ENCODE results near the gene SPG7. TPM values are rescaled to one million over a fixed set of nuclear protein-coding genes. Genes with fewer than 3 reads are reported as not detected.

Gene SPG7
- total and polyA plus RNA-seq, 9 of the 15 experiments (the other 6 are each of a cell fraction or from before 2014, with no cell fraction given), result 5.8 to 89.1 (median 49.4) TPM

GRCh38 chr16:89560378-89561141, 52.4 kb downstream of the SPG7 start, which contains the start of gene RPL13 (continued):
- TF ChIP-seq HNRNPLL (IDR thresholded peaks at IDR 0.05; ENCODE audit: low read depth, low read length, poor library complexity, severe bottlenecking), result peak; percentile 84
- TF ChIP-seq MEIS2 (IDR thresholded peaks at IDR 0.05; ENCODE audit: partially characterized antibody), result peak; percentile 28
- no peak for TF ChIP-seq ZNF354B (CRISPR knock-in tag; IDR thresholded peaks at IDR 0.05)
- TF ChIP-seq MYBL2 (IDR thresholded peaks at IDR 0.05; ENCODE audit: low read depth), result no peak
- TF ChIP-seq MYBL2 (CRISPR knock-in tag; IDR thresholded peaks at IDR 0.05; ENCODE audit: borderline replicate concordance), result no peak
- TF ChIP-seq HDGF (IDR thresholded peaks at IDR 0.05), result no peak
- TF ChIP-seq PHB2 (IDR thresholded peaks at IDR 0.05; ENCODE audit: low read depth), result no peak
- TF ChIP-seq MEF2A (IDR thresholded peaks at IDR 0.05; ENCODE audit: control insufficient read depth, low read depth, low read length), result no peak
- TF ChIP-seq KLF10 (CRISPR knock-in tag; IDR thresholded peaks at IDR 0.05), result no peak
- no peak for TF ChIP-seq MCM5 (IDR thresholded peaks at IDR 0.05; ENCODE audit: low read depth)
- peak; percentile 79 for TF ChIP-seq ETS2 (tag; IDR thresholded peaks at IDR 0.05; ENCODE audit: borderline replicate concordance, poor library complexity, severe bottlenecking)
- TF ChIP-seq CHCHD3 (CRISPR knock-in tag; IDR thresholded peaks at IDR 0.05), result peak; percentile 73
- 0 out of 2 replicates have a peak, but pooled peaks have one; percentile 76 for TF ChIP-seq STAT6 (CRISPR knock-in tag; IDR thresholded peaks at IDR 0.05)
- TF ChIP-seq HMGN3 (IDR thresholded peaks at IDR 0.05; ENCODE audit: borderline replicate concordance, extremely low read depth, insufficient read length, low read depth, low read length), result peak; percentile 54
- peak; percentile 30; the same call in 1 of the 2 replicates for TF ChIP-seq ZNF274 (IDR thresholded peaks at IDR 0.05; ENCODE audit: borderline replicate concordance, low read depth, low read length)
- TF ChIP-seq MCM2 (IDR thresholded peaks at IDR 0.05; ENCODE audit: low read depth), result no peak
- TF ChIP-seq PKNOX1 (IDR thresholded peaks at IDR 0.05), result peak; percentile 51
- peak; percentile 55 for TF ChIP-seq JUND (IDR thresholded peaks at IDR 0.05; ENCODE audit: borderline replicate concordance, low read depth, low read length)
- no peak for TF ChIP-seq JUND (tag; IDR thresholded peaks at IDR 0.05; ENCODE audit: borderline replicate concordance, low read depth, low read length)
- peak; percentile 99 for TF ChIP-seq EP400 (IDR thresholded peaks at IDR 0.05)
- peak; percentile 20; the same call in 1 of the 2 replicates for TF ChIP-seq BACH1 (tag; IDR thresholded peaks at IDR 0.05)
- TF ChIP-seq, protein P1, sequence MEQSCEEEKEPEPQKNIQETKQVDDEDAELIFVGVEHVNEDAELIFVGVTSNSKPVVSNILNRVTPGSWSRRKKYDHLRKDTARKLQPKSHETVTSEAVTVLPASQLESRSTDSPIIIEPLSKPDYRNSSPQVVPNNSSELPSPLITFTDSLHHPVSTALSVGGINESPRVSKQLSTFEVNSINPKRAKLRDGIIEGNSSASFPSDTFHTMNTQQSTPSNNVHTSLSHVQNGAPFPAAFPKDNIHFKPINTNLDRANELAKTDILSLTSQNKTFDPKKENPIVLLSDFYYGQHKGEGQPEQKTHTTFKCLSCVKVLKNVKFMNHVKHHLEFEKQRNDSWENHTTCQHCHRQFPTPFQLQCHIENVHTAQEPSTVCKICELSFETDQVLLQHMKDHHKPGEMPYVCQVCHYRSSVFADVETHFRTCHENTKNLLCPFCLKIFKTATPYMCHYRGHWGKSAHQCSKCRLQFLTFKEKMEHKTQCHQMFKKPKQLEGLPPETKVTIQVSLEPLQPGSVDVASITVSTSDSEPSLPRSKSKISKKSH (CRISPR knock-in tag; IDR thresholded peaks at IDR 0.05), result no peak
- no peak for TF ChIP-seq POLR3A (IDR thresholded peaks at IDR 0.05; ENCODE audit: borderline replicate concordance, extremely low read depth, insufficient read depth, insufficient read length)
